Placental pericyte (primary cell): ENCODE measurements around the gene MARS2. TPM values are rescaled to one million over a fixed set of nuclear protein-coding genes. Genes with fewer than 3 reads are reported as not detected.

Experiments used
- total RNA-seq: library from RNA; depleted of rRNA; stranded (reverse); fragments of >200 nt; gene quantifications from 2 replicates; pipeline ENCODE4 v1.2.3, GENCODE V29; 2012

MARS2 gene
- 4.4 and 14.0 TPM in 2 replicates for total RNA-seq

GRCh38 chr2:197705121-197705911 is at the start of gene MARS2:
MARS2 (plus strand) TSS chr2:197705369; CDS start chr2:197705406, 37 bp downstream.

GRCh38 chr2:197675246-197675645 is 29.9 kb upstream of the MARS2 start, which contains the start of gene RFTN2:
RFTN2 (minus strand) TSS chr2:197675587; CDS start chr2:197675458, 129 bp downstream.

Other genes with a start within 250 kb of the MARS2 start
- 220 and 229 TPM in 2 replicates for gene HSPD1, start 205.5 kb upstream of the MARS2 start, total RNA-seq
- 38.7 and 58.8 TPM in 2 replicates for gene HSPE1, start 205.0 kb upstream of the MARS2 start, total RNA-seq
- gene MOB4, start 189.3 kb upstream of the MARS2 start, total RNA-seq = 21.0 and 41.7 TPM in 2 replicates
- gene RFTN2, start 29.8 kb upstream of the MARS2 start, total RNA-seq = 4.0 TPM in 1 of 2 replicates, not detected in the other
- not detected in 2 replicates for gene BOLL, start 80.0 kb downstream of the MARS2 start, total RNA-seq
- under 0.01 and 0.43 TPM in 2 replicates for gene PLCL1, start 99.2 kb downstream of the MARS2 start, total RNA-seq